ENCODE data around the gene UBE2E2. TPM values are rescaled to one million over a fixed set of nuclear protein-coding genes. Genes with fewer than 3 reads are reported as not detected.

UBE2E2 gene
- total RNA-seq, 1 donor from 2014 or later = 13.8 TPM

DNA sequence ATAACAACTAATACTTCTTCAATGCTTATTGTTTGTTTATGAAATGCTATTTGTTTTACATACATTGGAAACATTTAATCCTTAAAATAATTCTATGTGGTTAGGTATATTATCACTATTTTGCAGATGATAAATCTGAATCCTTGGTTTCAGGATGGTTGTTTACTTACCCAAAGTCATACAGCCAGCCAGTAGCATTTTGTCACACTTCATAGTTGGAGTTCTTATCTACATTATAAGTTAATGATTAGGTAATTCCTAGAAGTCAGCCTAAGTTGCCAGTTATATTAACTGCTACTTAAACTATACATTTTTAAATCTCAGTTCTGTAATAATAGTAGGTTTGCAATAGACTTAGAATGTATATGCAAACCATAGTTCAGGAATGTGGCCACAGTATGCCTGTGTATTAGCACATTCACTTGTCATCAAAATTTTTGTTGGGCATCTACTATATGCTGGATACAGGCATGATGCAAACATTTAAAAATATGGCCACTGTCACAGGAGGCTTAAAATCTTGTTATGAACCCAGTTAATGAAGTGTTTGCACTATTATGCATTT, 187.9 kb downstream of the UBE2E2 start:
- no peaks in the 10 kb centered on the region for H3K27me3 Mint-ChIP-seq
- intact Hi-C loops (cut with micrococcal nuclease) = no loop called here
- H3K36me3 Mint-ChIP-seq (ENCODE audit: low read depth) = no peaks in the 10 kb centered on the region
- H3K27ac Mint-ChIP-seq = no peak overlapping the region
- no peak overlapping the region for H3K4me3 Mint-ChIP-seq
- DNase-seq = no peak
- H3K9me3 Mint-ChIP-seq = no peaks in the 10 kb centered on the region
- no peaks in the 10 kb centered on the region for H3K4me1 Mint-ChIP-seq

GRCh38 chr3:23395115-23395514, 192.0 kb downstream of the UBE2E2 start:
- Mint-ChIP-seq H3K4me1 (peaks cover 2% of the 10 kb centered on the region), H3K4me3 (no peak overlapping the region), H3K27me3 (no peaks in the 10 kb centered on the region), H3K9me3 (no peaks in the 10 kb centered on the region), H3K36me3 (ENCODE audit: low read depth) (no peaks in the 10 kb centered on the region), H3K27ac (no peak overlapping the region)
- intact Hi-C loops (cut with micrococcal nuclease) = no loop called here
- DNase-seq = no peak

GRCh38 chr3:23396746-23397145, 193.6 kb downstream of the UBE2E2 start:
- Mint-ChIP-seq H3K36me3 (ENCODE audit: low read depth) (no peaks in the 10 kb centered on the region), H3K27ac (no peak overlapping the region), H3K4me1 (peaks cover 2% of the 10 kb centered on the region), H3K9me3 (no peaks in the 10 kb centered on the region), H3K4me3 (no peak overlapping the region), H3K27me3 (no peaks in the 10 kb centered on the region)
- intact Hi-C loops (cut with micrococcal nuclease) = no loop called here
- DNase-seq = no peak

DNA sequence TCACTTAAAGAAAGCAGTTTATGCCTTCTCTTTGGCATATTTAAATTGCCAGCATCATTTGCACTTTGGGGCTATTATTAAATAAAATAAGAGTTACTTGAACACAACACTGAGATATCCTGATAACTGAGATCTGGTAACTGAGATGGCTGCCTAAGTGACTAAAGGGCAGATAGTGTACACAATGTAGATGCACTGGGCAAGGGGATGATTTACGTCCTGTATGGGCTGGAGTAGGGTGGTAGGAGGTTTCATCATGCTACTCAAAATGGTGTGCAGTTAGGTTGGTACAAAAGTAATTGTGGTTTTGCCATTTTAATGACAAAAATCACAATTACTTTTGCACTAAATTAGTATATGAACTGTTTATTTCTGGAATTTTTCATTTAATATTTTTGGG, 196.1 kb downstream of the UBE2E2 start:
- Mint-ChIP-seq H3K4me1 (peaks cover 6% of the 10 kb centered on the region), H3K9me3 (no peaks in the 10 kb centered on the region), H3K27me3 (peaks cover 1% of the 10 kb centered on the region), H3K4me3 (no peak overlapping the region), H3K36me3 (ENCODE audit: low read depth) (no peaks in the 10 kb centered on the region), H3K27ac (no peak overlapping the region)
- intact Hi-C loops (cut with micrococcal nuclease) = no loop called here
- no peak for DNase-seq

GRCh38 chr3:23402728-23403492, 199.8 kb downstream of the UBE2E2 start:
- Mint-ChIP-seq H3K9me3 (no peaks in the 10 kb centered on the region), H3K27me3 (peaks cover 5% of the 10 kb centered on the region), H3K4me1 (peaks cover 3% of the 10 kb centered on the region), H3K27ac (no peak overlapping the region), H3K4me3 (no peak overlapping the region), H3K36me3 (ENCODE audit: low read depth) (no peaks in the 10 kb centered on the region)
- intact Hi-C loops (cut with micrococcal nuclease) = no loop called here
- DNase-seq = no peak

GRCh38 chr3:23404246-23404645, 201.1 kb downstream of the UBE2E2 start:
- H3K4me3 Mint-ChIP-seq = no peak overlapping the region
- H3K27ac Mint-ChIP-seq = no peak overlapping the region
- no peak for DNase-seq
- H3K4me1 Mint-ChIP-seq = peaks cover 3% of the 10 kb centered on the region
- no peaks in the 10 kb centered on the region for H3K9me3 Mint-ChIP-seq
- peaks cover 5% of the 10 kb centered on the region for H3K27me3 Mint-ChIP-seq
- intact Hi-C loops (cut with micrococcal nuclease) = no loop called here
- no peaks in the 10 kb centered on the region for H3K36me3 Mint-ChIP-seq (ENCODE audit: low read depth)

DNA sequence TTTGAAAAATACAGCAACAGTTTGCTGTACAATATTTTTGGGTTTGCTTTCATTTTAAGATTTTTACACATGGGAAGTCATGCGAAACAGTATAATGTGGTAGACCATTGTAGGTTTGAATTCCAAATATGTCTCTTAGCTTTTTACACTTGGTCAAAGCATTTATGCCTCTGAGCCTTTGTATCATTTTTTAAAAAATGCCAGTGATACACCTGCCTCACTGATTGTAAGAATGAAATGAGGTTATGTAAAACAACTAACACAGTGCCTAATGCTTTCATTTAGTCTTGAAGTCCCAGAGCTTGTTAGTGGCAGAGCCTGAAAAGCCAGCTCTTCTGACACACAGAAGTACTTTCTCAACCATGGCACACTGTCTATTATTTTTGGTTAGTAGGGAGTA, 202.0 kb downstream of the UBE2E2 start:
- H3K36me3 Mint-ChIP-seq (ENCODE audit: low read depth) = no peaks in the 10 kb centered on the region
- H3K27ac Mint-ChIP-seq = no peak overlapping the region
- no peak overlapping the region for H3K4me3 Mint-ChIP-seq
- H3K27me3 Mint-ChIP-seq = peaks cover 5% of the 10 kb centered on the region
- H3K9me3 Mint-ChIP-seq = no peaks in the 10 kb centered on the region
- no peak for DNase-seq
- H3K4me1 Mint-ChIP-seq = peaks cover 3% of the 10 kb centered on the region
- intact Hi-C loops (cut with micrococcal nuclease) = no loop called here

- H3K9me3 Mint-ChIP-seq = no peaks in the 10 kb centered on the region
Observed at GRCh38 chr3:23406601-23407000, 203.5 kb downstream of the UBE2E2 start.

DNA sequence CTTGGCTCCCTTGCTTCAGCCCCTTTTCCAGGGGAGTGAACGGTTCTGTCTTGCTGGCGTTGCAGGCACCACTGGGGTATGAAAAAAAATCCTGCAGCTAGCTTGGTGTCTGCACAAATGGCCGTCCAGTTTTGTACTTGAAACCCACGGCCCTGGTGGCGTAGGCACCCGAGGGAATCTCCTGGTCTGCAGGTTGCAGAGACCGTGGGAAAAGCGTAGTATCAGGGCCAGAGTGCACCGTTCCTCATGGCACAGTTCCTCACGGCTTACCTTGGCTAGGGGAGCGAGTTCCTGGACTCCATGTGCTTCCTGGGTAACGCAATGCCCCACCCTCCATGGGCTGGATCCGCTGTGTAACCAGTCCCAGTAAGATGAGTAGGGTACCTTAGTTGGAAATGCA, 214.9 kb downstream of the UBE2E2 start:
- no peak overlapping the region for H3K27ac Mint-ChIP-seq
- H3K4me3 Mint-ChIP-seq = no peak overlapping the region
- H3K27me3 Mint-ChIP-seq = peaks cover 3% of the 10 kb centered on the region
- intact Hi-C loops (cut with micrococcal nuclease) = no loop called here
- no peaks in the 10 kb centered on the region for H3K36me3 Mint-ChIP-seq (ENCODE audit: low read depth)
- peaks cover 9% of the 10 kb centered on the region for H3K9me3 Mint-ChIP-seq
- H3K4me1 Mint-ChIP-seq = no peaks in the 10 kb centered on the region
- DNase-seq = no peak

More at GRCh38 chr3:23406601-23407000, 203.5 kb downstream of the UBE2E2 start:
- peaks cover 3% of the 10 kb centered on the region for H3K4me1 Mint-ChIP-seq
- no peak for DNase-seq
- no peak overlapping the region for H3K4me3 Mint-ChIP-seq
- intact Hi-C loops (cut with micrococcal nuclease) = no loop called here
- H3K36me3 Mint-ChIP-seq (ENCODE audit: low read depth) = no peaks in the 10 kb centered on the region
- peaks cover 5% of the 10 kb centered on the region for H3K27me3 Mint-ChIP-seq
- H3K27ac Mint-ChIP-seq = no peak overlapping the region

DNA sequence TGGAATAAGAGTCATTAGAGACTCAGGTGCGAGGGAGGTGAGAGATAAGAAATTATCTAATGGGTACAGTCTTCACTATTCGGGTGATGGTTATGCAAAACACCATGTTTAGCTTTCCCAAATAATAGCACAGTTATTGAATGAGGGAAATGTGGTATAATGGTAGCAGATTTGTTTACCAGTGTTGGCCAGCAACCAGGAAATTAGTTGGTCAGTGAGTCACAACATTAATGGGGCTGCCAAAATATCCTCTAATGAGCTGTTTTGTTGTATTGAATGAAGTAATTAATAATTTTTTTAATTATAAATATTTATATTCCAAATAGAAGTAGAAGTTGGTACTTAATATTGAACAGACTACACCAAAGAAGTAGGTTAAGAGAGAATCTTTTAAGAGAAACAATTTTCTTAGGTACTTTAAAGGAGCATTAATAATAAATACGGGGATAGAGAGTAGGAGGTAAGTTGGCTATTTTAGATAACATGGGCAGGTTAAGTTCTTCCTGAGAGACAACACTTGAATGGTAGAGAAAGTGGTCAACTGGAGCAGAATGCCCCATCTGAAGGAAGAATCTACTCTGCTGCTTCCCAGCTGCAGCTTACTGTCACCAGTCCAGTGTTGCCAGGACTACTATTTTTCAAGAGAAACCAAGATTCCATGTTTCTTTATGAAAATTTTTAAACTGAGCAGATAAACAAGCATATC, 218.8 kb downstream of the UBE2E2 start:
- no peak overlapping the region for H3K27ac Mint-ChIP-seq
- no peaks in the 10 kb centered on the region for H3K4me1 Mint-ChIP-seq
- H3K36me3 Mint-ChIP-seq (ENCODE audit: low read depth) = no peaks in the 10 kb centered on the region
- H3K27me3 Mint-ChIP-seq = peaks cover 3% of the 10 kb centered on the region
- no peak overlapping the region for H3K4me3 Mint-ChIP-seq
- peak; percentile 7 for DNase-seq
- peaks cover 5% of the 10 kb centered on the region for H3K9me3 Mint-ChIP-seq
- intact Hi-C loops (cut with micrococcal nuclease) = no loop called here

- no peak for DNase-seq
- Mint-ChIP-seq H3K27ac (no peak overlapping the region), H3K27me3 (peaks cover 3% of the 10 kb centered on the region), H3K4me3 (no peak overlapping the region), H3K4me1 (no peaks in the 10 kb centered on the region), H3K36me3 (ENCODE audit: low read depth) (no peaks in the 10 kb centered on the region), H3K9me3 (peaks cover 5% of the 10 kb centered on the region)
- intact Hi-C loops (cut with micrococcal nuclease) = no loop called here
Observed at GRCh38 chr3:23422517-23422851, 219.4 kb downstream of the UBE2E2 start.

DNA sequence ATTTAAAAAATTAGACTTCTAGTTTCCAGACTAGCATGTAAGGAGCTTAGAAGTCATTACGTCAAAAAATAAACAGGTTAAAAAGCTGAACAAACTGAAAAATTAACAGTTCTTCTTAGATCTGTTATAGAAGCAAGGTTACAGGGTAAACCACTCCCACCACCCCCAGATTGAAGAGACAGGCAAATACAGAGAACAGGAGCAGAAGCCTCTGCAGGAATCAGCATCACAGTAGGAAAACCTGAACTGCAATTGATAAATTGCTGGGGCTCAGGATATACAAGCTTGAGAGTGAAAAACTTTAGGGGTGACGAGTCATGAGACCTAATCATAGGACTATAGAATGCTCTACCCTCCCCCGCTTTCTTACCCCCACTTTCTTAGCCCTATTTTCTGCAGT, 222.3 kb downstream of the UBE2E2 start:
- intact Hi-C loops (cut with micrococcal nuclease) = no loop called here
- no peak overlapping the region for H3K4me3 Mint-ChIP-seq
- H3K27me3 Mint-ChIP-seq = peaks cover 3% of the 10 kb centered on the region
- peak; percentile 8 for DNase-seq
- H3K9me3 Mint-ChIP-seq = no peaks in the 10 kb centered on the region
- no peaks in the 10 kb centered on the region for H3K4me1 Mint-ChIP-seq
- no peak overlapping the region for H3K27ac Mint-ChIP-seq
- no peaks in the 10 kb centered on the region for H3K36me3 Mint-ChIP-seq (ENCODE audit: low read depth)

GRCh38 chr3:23430781-23431398, 227.8 kb downstream of the UBE2E2 start:
- peaks cover 3% of the 10 kb centered on the region for H3K27me3 Mint-ChIP-seq
- H3K4me3 Mint-ChIP-seq = no peak overlapping the region
- no peaks in the 10 kb centered on the region for H3K36me3 Mint-ChIP-seq (ENCODE audit: low read depth)
- intact Hi-C loops (cut with micrococcal nuclease) = no loop called here
- peak; percentile 25 for DNase-seq
- H3K4me1 Mint-ChIP-seq = peaks cover 9% of the 10 kb centered on the region
- H3K9me3 Mint-ChIP-seq = no peaks in the 10 kb centered on the region
- no peak overlapping the region for H3K27ac Mint-ChIP-seq

- intact Hi-C loops (cut with micrococcal nuclease) = no loop called here
- peaks cover 3% of the 10 kb centered on the region for H3K27me3 Mint-ChIP-seq
- H3K9me3 Mint-ChIP-seq = no peaks in the 10 kb centered on the region
Observed at GRCh38 chr3:23431764-23432163, 228.6 kb downstream of the UBE2E2 start.

More at GRCh38 chr3:23431764-23432163, 228.6 kb downstream of the UBE2E2 start:
- no peak overlapping the region for H3K4me3 Mint-ChIP-seq
- no peak overlapping the region for H3K27ac Mint-ChIP-seq
- H3K4me1 Mint-ChIP-seq = peaks cover 9% of the 10 kb centered on the region
- no peaks in the 10 kb centered on the region for H3K36me3 Mint-ChIP-seq (ENCODE audit: low read depth)
- no peak for DNase-seq
